AG04450 (cell line): ENCODE data around the gene C20orf204. TPM values are rescaled to one million over a fixed set of nuclear protein-coding genes. Genes with fewer than 3 reads are reported as not detected.
A peak's percentile ranks its signal among the peaks of the same experiment; 100 is the strongest.

Experiments used
- CTCF ChIA-PET: fragments of 300-600, 350-600 bp; formaldehyde crosslinking; extraction: SDS; loops from one replicate; lab custom pipeline; 2022; ENCODE audit warnings: antibody characterized with exemption, inconsistent platforms; lab: Charles Lee
- POLR2A ChIA-PET: fragments of 350-600 bp; formaldehyde crosslinking; extraction: SDS; loops from one replicate; lab custom pipeline; 2021; ENCODE audit warnings: antibody characterized with exemption, inconsistent platforms; lab: Yijun Ruan, JAX
- DNase-seq: peaks from one replicate; pipeline ENCODE4 v3.0.0-alpha.2; 2011; ENCODE audit warnings: low read depth, low spot score
- H3K27ac ChIP-seq: one replicate; pipeline ENCODE4 v1.5.1; 2012; ENCODE audit warnings: low read depth, low read length, control low read depth
- H3K27me3 ChIP-seq: one replicate; pipeline ENCODE4 v1.6.0; 2012; ENCODE audit warnings: low read length; ENCODE audit not compliant: control insufficient read depth, insufficient read depth
- H3K4me3 ChIP-seq: 2 replicates; pipeline ENCODE4 v1.5.1; 2011; ENCODE audit warnings: mild to moderate bottlenecking, low read depth, low read length, control low read depth
- H3K9me3 ChIP-seq: 2 replicates; pipeline ENCODE4 v1.5.1; 2012; ENCODE audit warnings: low read length; ENCODE audit not compliant: control insufficient read depth, insufficient read depth
- CTCF ChIP-seq: IDR thresholded peaks from 2 replicates; pipeline ENCODE4 v1.5.1; 2011; ENCODE audit warnings: low read depth, low read length, control low read depth, inconsistent platforms
- polyA plus RNA-seq: library from polyadenylated mRNA; depleted of rRNA; stranded (reverse); fragments of >200 nt; gene quantifications from 2 replicates; pipeline ENCODE4 v1.2.3, GENCODE V29; 2011

C20orf204 gene
- polyA plus RNA-seq, 1 experiment: 0.01 TPM

- TF ChIP-seq CTCF: no peak
- peak; percentile 78 for DNase-seq
- Histone ChIP-seq H3K4me3 (peak within 1 kb of the TSS; percentile 88), H3K27me3 (no peaks in the 10 kb centered on the region), H3K27ac (peak within 1 kb of the TSS; percentile 80), H3K9me3 (no peaks in the 10 kb centered on the region; the same call in 1 of the 2 replicates)
- CTCF ChIA-PET: interaction anchor here (0.7 to 1.3 kb wide), 2 partner anchors 24 to 82 kb away, joined by 3 to 6 read pairs; partner anchors contain the start of gene PRPF6
- POLR2A ChIA-PET: interaction anchor here (0.6 to 1.0 kb wide), 5 partner anchors 12 to 791 kb away, joined by 3 to 6 read pairs (median 4); partner anchors contain the start of gene TPD52L2
Observed at GRCh38 chr20:64062596-64063388, 26.8 kb downstream of the C20orf204 start, which contains the start of gene TCEA2. Gene TCEA2 (plus strand): TSS chr20:64063198. CDS start chr20:64063313, 115 bp downstream.

GRCh38 chr20:64063389-64064144 lies 27.6 kb downstream of the C20orf204 start:
- ChIA-PET POLR2A (interaction anchor here (0.6 to 0.9 kb wide), 4 partner anchors 13 to 229 kb away, joined by 3 to 6 read pairs (median 4); partner anchors contain the start of gene TPD52L2), CTCF (interaction anchor here (1.1 to 1.3 kb wide), 2 partner anchors 24 to 57 kb away, joined by 4 to 6 read pairs; no protein-coding TSS in a partner anchor)
- Histone ChIP-seq H3K9me3 (no peaks in the 10 kb centered on the region; the same call in 1 of the 2 replicates), H3K27ac (peak overlapping the region; percentile 21), H3K4me3 (peak overlapping the region; percentile 88), H3K27me3 (no peaks in the 10 kb centered on the region)
- DNase-seq: no peak
- no peak for TF ChIP-seq CTCF

GRCh38 chr20:64064145-64064698 lies 28.2 kb downstream of the C20orf204 start:
- TF ChIP-seq CTCF: no peak
- Histone ChIP-seq H3K27me3 (no peaks in the 10 kb centered on the region), H3K4me3 (peak overlapping the region; percentile 88), H3K27ac (peak overlapping the region; percentile 21), H3K9me3 (no peaks in the 10 kb centered on the region; the same call in 1 of the 2 replicates)
- POLR2A ChIA-PET: no interaction called here
- CTCF ChIA-PET: interaction anchor here (1.1 kb wide), 1 partner anchor 56 kb away, joined by 4 read pairs; no protein-coding TSS in a partner anchor
- DNase-seq: no peak

DNA sequence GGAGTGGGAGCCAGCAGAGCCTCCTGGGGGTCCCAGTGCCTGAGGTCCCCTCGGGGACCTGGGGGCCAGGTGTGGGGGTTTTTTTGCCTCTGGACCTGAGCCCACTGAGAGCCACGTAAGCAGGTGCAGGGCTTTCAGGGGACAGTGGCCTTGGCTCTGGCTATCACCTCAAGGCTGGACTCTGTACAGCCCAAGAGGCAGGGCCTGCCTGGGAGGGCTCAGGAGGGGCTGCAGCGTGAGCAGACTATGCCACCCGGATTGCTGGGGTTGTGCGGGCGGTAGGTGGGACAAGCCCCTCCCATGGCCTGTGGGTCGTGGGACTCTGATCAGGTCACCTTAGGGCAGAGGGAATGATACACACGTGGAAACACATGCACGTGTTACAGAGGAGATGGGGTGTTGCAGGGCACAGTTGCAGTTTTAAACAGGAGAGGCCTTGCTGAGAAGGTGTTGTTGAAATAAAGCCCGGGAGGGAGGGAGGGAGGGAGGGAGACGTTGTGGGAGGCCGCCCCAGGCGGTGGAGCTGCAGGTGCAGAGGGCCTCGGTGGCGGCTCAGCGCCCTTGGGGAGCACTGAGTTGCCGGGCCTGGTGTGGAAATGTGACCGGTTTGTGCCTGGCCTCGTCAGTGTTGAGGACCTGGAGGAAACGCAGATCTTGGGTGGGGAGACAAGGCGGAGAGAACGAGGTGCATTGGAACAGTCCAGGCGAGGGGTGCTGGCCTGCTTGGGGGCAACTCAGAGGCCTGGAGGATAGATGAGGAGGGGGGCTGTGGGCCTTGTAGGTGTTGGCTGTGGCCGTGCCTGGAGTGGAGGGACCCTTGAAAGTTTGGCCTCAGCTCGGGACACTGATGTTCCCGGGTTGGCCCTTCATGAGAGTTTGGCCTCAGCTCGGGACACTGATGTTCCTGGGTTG lies 29.3 kb downstream of the C20orf204 start:
- DNase-seq: no peak
- TF ChIP-seq CTCF: no peak
- no peak overlapping the region for H3K27ac ChIP-seq
- H3K27me3 ChIP-seq: no peaks in the 10 kb centered on the region
- CTCF ChIA-PET: no interaction called here
- no peak overlapping the region for H3K4me3 ChIP-seq
- POLR2A ChIA-PET: no interaction called here
- H3K9me3 ChIP-seq: no peaks in the 10 kb centered on the region; the same call in 1 of the 2 replicates
